AML-193 (cell line): ENCODE measurements around the gene GPT2.
"Not testable (repeated sequence)": the region's sequence is repeated elsewhere in the genome, so short reads cannot be mapped to it uniquely, and the experiment has no call there.

Source experiments
- DNase-seq, 2 experiments: peaks; one replicate each; lab custom pipeline; 2025; lab: John Stamatoyannopoulos, UW

Gene GPT2

GRCh38 chr16:46866286-46866685 lies 17.9 kb upstream of the GPT2 start:
- DNase-seq = no peak

GRCh38 chr16:46867486-46867885 lies 16.7 kb upstream of the GPT2 start:
- DNase-seq = not testable (repeated sequence)

- DNase-seq = not testable (repeated sequence)
These were observed 15.3 kb upstream of the GPT2 start for GRCh38 chr16:46868891-46869290.

GRCh38 chr16:46871597-46871996 lies 12.6 kb upstream of the GPT2 start:
- no peak for DNase-seq

GRCh38 chr16:46873201-46873600 lies 11.0 kb upstream of the GPT2 start:
- no peak for DNase-seq

GRCh38 chr16:46875243-46875642 lies 8.9 kb upstream of the GPT2 start:
- no peak for DNase-seq

GRCh38 chr16:46882304-46882939 lies 1.7 kb upstream of the GPT2 start:
- DNase-seq = no peak

GRCh38 chr16:46882940-46883307 lies 1.2 kb upstream of the GPT2 start:
- DNase-seq = no peak

GRCh38 chr16:46883353-46883689 lies 841 bp upstream of the GPT2 start:
- no peak for DNase-seq

GRCh38 chr16:46884513-46885293 lies 541 bp downstream of the GPT2 start:
- no peak for DNase-seq

GRCh38 chr16:46885960-46886763 lies 2.0 kb downstream of the GPT2 start:
- DNase-seq = no peak

GRCh38 chr16:46886764-46887523 lies 2.8 kb downstream of the GPT2 start:
- no peak for DNase-seq

- DNase-seq = no peak
These were observed 3.3 kb downstream of the GPT2 start for GRCh38 chr16:46887524-46887854.

GRCh38 chr16:46889245-46889941 lies 5.2 kb downstream of the GPT2 start:
- DNase-seq = no peak

GRCh38 chr16:46889942-46890300 lies 5.8 kb downstream of the GPT2 start:
- no peak for DNase-seq

- no peak for DNase-seq
These were observed 7.7 kb downstream of the GPT2 start for GRCh38 chr16:46891910-46892309.

- DNase-seq = no peak
These were observed 10.0 kb downstream of the GPT2 start for GRCh38 chr16:46894036-46894672.

GRCh38 chr16:46895399-46896313 lies 11.5 kb downstream of the GPT2 start:
- DNase-seq = no peak

GRCh38 chr16:46896314-46896968 lies 12.3 kb downstream of the GPT2 start:
- no peak for DNase-seq

GRCh38 chr16:46897471-46897870 lies 13.3 kb downstream of the GPT2 start:
- no peak for DNase-seq
